Fibroblast of mammary gland (primary cell): ENCODE measurements around the gene GTF2F2.
A peak's percentile ranks its signal among the peaks of the same experiment; 100 is the strongest.

Experiments used
- DNase-seq: peaks from one replicate; pipeline ENCODE4 v3.0.0-alpha.2; 2010; ENCODE audit warnings: low read depth
- H3K4me3 ChIP-seq: 2 replicates; pipeline ENCODE4 v1.5.1; 2011; ENCODE audit warnings: low read depth, mild to moderate bottlenecking, low read length, moderate library complexity; ENCODE audit not compliant: control insufficient read depth
- CTCF ChIP-seq: conservative IDR thresholded peaks from 2 replicates; pipeline ENCODE4 v1.5.1; 2011; ENCODE audit warnings: low read depth, low read length, inconsistent platforms; ENCODE audit not compliant: control insufficient read depth, insufficient read depth

GTF2F2 gene

GRCh38 chr13:45119991-45120864, at the start of gene GTF2F2:
Gene GTF2F2, plus strand, starts transcription at chr13:45120510. Its CDS starts 146 bp downstream, at chr13:45120656.
- H3K4me3 ChIP-seq, result peak within 1 kb of the TSS; percentile 97
- peak; percentile 87 for DNase-seq
- no peak for TF ChIP-seq CTCF

GRCh38 chr13:45073809-45074208, 46.5 kb upstream of the GTF2F2 start:
- no peak for DNase-seq
- no peak for TF ChIP-seq CTCF

GRCh38 chr13:45074721-45075120, 45.6 kb upstream of the GTF2F2 start:
- no peak for TF ChIP-seq CTCF
- no peak overlapping the region for H3K4me3 ChIP-seq
- no peak for DNase-seq

More at GRCh38 chr13:45073809-45074208, 46.5 kb upstream of the GTF2F2 start:
- H3K4me3 ChIP-seq, result no peak overlapping the region

GRCh38 chr13:45078003-45078402, 42.3 kb upstream of the GTF2F2 start:
- no peak for TF ChIP-seq CTCF

GRCh38 chr13:45082964-45083363, 37.3 kb upstream of the GTF2F2 start:
- peak; percentile 76 for DNase-seq
- no peak overlapping the region for H3K4me3 ChIP-seq
- TF ChIP-seq CTCF, result no peak

More at GRCh38 chr13:45078003-45078402, 42.3 kb upstream of the GTF2F2 start:
- DNase-seq, result no peak
- no peak overlapping the region for H3K4me3 ChIP-seq

GRCh38 chr13:45084515-45084914, 35.8 kb upstream of the GTF2F2 start:
- no peak for DNase-seq
- H3K4me3 ChIP-seq, result no peak overlapping the region

More at GRCh38 chr13:45084515-45084914, 35.8 kb upstream of the GTF2F2 start:
- TF ChIP-seq CTCF, result no peak
